NCI-H146 (cell line): ENCODE measurements around the gene SHQ1.
"Not testable (repeated sequence)": the region's sequence is repeated elsewhere in the genome, so short reads cannot be mapped to it uniquely, and the experiment has no call there.

Source experiments
- DNase-seq: peaks from one replicate; lab custom pipeline; 2025; lab: John Stamatoyannopoulos, UW

SHQ1 gene

DNA sequence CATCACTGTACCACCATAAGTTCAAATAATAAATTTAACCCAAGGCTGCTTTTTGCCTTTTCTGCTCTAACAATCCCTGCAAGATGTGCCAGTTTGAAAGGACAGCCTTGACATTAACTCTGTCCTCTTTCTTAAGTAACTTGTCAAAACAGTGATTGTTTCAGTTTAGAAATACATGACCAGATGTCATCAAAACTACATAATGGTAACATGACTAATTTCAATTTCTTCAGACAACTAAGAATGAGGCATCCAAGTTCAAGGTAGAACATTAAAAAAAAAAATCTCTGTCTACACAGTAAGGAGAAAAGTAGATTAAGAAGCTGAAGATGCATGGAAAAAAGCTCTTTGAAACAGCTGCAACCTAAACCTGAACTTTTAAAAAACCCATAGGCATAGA, 47.4 kb downstream of the SHQ1 start:
- DNase-seq = no peak

DNA sequence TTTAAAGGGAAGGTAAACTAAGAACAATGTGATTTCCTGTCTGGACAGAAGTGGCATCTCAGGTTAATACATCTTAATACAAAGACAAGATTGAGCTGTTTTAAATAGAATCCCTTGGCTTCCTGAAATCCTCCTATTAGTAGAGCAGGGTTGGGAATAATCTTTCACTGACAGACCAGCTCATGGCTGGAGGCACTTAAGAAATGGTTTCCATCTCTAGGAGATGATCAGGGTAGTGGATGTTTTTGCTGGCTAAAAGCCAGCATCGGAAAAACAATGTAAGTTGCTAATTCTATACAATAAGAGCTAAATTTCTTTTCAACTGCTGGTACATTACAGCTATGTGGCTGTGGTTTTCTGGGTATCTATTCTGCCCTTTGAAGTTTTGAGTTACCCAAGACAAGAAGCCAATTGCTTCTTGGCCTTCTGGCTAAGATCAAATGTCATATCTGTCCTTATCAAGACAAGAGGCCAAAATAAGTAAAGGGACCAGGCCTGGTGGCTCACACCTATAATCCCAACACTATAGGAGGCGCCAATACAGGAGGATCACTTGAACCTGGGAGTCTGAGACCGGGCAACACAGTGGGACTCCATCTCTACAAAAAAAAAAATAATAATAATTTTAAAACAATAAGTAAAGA, 49.6 kb downstream of the SHQ1 start:
- no peak for DNase-seq

GRCh38 chr3:72797773-72798543, 50.3 kb downstream of the SHQ1 start:
- DNase-seq = peak; percentile 75

GRCh38 chr3:72794079-72794478, 54.2 kb downstream of the SHQ1 start:
- no peak for DNase-seq

DNA sequence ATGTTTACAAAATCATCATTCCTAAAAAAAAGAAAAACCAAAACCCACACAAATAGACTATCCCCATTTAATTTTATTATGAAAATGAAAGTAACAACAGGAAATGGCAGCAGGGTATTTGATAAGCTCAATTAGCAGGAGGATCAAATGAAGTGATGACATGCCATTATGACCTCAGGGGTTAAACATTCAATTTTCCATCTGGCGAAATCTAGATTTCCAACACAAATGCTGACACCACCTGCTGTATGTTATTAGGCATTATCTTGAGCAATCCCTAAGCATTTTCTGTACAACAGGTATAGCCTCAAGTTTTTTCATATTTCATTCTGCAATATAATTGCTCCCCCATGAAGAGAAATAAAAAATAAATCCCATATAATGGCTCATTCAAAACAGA, 57.1 kb downstream of the SHQ1 start:
- peak; percentile 63 for DNase-seq

GRCh38 chr3:72789786-72790185, 58.5 kb downstream of the SHQ1 start:
- no peak for DNase-seq

GRCh38 chr3:72788232-72788631, 60.0 kb downstream of the SHQ1 start:
- DNase-seq = not testable (repeated sequence)

DNA sequence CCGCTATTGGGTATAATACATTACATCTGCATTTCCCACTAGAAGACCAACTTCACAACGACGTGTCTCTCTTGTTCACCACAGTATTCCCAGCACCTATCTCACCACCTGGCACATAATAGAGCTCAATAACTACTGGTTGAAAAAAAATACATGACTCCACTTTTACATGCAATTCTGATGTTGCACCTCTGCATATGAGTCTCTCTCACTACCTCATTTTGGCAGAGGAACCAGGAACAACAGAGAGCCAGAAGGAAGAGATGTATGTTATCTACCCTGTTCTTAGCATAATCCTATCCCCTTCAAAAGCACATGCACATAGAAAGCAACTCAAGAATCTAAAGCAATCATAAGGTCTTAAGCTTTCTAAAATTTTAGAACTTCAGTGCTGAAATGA, 61.6 kb downstream of the SHQ1 start:
- no peak for DNase-seq

DNA sequence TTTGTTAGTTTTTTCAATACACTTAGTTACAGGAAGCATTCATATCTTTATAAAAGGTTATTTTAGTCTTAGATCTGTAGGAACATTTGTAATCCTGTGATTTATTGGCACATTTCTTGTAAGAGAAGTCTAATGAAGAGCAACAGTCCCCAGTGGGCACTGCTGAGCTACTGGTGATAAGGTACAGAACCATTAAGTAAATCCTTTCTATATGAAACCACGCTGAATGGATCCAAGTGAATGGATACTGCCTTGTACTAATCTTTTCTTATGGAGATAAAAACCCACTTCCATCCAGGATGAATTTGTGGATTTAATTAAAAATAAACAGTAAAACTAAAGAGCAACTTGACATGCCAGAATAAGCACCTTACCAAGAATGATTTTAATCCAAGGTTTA, 64.0 kb downstream of the SHQ1 start:
- no peak for DNase-seq

DNA sequence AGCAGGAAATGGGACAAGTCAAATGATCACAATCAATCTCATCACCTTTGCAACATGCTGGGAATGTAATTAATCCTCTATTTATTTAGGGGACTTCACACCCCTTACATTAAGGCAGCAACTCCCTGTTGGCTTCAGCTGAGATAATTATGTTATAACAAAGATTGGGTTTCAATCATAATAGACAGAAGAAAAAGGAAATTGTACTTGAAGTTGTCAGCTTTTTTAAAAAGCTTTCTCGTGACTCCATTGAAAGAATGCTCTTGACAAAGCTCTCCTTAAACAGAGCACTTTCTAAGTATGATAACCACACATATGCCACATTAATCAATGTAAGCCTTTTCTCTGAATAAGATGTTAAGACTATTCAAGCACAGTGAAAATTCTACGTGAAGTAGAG, 65.7 kb downstream of the SHQ1 start:
- peak; percentile 84 for DNase-seq

DNA sequence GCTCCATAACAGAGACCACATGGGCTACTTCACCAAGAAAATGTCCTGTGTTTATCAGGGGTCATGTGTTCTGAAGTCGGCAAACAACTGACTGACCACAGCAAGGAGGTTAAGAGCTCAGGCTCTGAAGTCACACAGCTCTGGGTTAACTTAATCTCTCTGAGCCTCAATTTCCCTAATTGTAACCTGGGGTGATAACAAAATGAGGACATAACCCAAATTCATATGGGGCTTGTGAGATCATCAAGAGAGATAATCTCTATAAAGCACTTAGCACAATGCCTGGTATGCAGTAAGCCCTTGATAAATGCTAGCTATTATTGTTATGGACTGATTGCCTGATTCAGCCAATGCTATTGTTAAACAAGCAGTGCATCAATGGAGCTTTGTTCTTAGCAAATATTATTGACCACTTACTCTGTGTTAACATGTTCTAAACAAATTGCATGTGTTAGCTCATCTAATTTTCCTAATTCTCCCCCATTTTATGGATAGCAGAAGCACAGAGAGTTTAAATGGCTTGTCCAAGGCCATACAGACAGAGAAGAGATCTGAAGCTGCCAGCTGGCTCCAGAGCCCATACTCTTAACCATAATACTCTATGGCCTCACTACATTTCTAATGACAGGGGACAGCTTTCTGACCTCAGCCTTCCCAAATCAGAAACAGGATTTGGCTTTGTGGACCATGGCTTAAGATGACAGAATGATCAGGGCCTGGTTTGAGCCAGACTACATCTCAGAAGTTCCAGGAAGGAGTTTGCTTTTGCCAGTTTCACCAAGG, 78.3 kb downstream of the SHQ1 start:
- peak; percentile 33 for DNase-seq

DNA sequence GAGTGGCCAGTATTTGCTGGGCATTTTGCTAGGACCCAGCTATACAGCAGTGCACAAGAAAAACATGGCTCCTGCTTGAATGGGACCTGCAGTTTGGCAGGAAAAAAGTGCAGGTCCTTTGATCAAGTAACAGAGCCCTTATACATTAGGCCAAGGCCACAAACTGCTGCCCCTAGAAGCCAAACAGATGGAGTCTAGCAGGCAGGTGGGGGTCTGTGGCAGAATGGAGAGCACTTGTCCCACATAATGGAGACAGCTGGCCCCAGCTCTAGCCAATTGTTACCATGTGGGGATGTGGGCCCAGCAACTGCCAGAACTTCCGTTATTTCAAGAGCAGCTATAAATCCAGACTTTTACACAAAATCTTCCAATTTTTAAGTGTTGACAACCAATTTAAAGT, 79.3 kb downstream of the SHQ1 start:
- DNase-seq = no peak

DNA sequence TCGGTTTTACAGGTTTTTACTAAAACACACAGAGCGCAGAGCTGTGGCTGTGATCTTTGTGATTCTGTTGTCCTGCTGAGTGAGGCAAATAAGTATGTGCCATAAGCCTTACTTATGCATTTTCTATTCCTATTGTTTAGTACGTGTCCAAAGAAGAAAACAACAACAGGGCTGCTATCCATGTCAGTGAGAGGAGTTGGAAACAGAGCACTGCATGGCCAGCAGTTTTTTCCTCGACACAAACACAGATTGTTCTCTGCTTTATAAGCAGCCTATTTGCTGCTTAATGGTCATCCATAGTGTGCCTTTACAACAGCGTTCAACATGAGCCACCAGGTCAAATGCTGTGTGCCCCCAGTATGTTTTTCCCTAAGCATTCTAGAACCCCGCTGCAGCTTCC, 79.8 kb downstream of the SHQ1 start:
- DNase-seq = no peak

DNA sequence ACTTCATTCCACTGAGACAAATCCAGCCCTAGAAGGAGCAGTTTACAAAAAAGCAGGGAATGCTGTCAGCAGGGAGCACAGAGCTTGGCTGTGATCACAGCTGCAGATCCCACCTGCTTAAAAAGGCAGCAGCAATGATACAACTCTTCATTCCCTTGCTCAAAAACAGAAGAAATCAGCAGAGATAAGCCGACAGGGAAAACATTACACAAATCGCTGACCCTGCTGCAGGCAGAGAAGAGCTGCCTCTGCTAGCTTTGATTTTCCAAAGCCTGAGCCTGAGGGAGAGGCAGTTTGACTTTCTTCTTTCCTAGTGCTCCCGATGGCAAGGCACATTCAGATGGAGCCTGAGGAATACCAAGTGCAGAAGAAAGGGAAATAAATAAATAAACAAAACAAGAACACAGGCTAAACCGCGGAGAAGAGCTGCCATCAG, 80.2 kb downstream of the SHQ1 start:
- peak; percentile 3 for DNase-seq

GRCh38 chr3:72766866-72767265, 81.4 kb downstream of the SHQ1 start:
- no peak for DNase-seq

GRCh38 chr3:72763751-72764440, 84.3 kb downstream of the SHQ1 start:
- no peak for DNase-seq

DNA sequence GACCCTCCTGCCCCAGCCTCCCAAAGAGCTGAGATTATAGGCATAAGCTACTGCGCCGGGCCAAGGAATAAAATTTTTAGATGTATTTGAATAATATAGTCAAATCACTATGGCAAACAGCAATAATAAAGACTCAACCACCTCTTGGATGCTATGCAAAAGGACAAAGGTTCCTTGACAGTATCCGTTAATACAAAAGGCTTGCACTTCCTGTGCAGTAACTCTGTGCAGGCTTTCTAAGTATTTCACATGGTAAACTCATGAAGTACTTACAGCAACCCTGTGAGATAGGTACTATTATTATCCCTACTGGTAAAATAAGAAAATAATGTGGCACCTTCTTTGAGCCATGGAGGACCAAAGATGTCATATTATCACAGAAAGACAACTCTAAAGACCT, 86.8 kb downstream of the SHQ1 start:
- DNase-seq = no peak

DNA sequence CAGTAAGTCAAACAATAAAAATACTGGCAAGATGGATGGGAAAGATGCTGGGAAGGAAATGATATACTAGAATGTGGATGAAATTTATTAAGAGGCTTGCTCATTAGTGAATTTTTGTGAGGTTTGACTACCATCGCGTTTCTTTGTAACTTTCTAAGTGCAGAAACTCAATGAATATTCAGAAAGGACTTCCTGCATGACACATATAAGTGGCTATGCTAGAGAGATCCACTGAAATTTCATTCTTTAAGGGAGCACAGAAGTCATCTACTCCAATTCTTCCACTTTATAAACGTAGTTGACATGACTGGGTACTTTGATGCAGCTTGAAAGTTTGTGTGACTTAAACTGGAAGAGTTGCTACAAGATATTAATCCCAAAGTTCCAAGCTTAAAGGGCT, 88.0 kb downstream of the SHQ1 start:
- DNase-seq = no peak

DNA sequence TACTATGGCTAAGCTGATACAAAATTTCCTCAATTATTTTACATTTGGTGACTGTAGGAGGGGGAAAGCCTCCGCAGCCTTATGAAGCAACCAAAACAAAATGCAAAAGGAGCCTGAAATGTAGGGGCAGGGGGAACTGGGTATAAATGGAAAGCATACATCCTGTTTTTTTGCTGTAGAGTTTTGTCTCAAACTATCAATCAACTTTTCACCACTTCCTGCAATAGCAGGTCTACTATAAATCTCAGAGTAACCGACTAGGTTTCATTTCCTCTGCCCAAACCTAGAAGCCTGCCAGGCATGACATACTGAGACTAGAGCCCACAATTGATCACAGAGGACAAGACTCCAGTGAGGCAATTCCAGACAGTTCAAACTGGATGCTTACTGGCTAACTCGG, 91.3 kb downstream of the SHQ1 start:
- no peak for DNase-seq

DNA sequence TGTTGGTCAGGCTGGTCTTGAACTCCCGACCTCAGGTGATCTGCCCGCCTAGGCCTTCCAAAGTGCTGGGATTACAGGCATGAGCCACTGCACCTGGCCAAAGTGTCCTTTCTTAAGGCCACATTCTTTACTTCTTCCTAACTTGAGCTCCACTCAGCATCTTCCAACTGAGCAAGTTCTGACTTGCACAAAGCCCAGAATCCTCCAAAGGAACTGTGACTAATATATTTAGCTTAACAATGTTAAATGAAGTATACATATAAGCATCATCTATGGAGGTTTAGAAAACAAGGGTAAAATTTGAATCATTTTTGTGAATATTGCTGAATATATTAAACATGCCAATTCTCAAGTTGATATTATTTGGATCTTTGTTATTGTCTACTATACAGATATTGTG, 93.7 kb downstream of the SHQ1 start:
- no peak for DNase-seq

DNA sequence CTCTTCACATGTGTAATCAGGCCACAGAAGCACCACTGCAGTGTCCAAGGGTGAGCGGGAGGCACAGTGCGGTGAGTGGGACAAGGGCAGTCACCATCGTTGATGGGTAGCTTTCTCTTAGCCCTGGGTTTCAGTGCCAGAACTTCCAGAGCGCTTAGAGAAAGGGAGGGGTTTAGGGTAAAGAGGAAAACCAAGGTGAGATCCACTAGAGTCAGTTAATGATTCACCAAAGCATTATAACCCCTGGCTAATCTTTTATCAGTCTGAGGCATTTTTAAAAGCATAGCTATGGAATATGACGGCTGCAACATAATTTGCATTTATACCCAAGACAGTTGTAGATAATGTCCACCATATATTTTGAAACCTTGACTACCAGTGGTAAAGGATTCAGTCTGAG, 94.8 kb downstream of the SHQ1 start:
- no peak for DNase-seq

DNA sequence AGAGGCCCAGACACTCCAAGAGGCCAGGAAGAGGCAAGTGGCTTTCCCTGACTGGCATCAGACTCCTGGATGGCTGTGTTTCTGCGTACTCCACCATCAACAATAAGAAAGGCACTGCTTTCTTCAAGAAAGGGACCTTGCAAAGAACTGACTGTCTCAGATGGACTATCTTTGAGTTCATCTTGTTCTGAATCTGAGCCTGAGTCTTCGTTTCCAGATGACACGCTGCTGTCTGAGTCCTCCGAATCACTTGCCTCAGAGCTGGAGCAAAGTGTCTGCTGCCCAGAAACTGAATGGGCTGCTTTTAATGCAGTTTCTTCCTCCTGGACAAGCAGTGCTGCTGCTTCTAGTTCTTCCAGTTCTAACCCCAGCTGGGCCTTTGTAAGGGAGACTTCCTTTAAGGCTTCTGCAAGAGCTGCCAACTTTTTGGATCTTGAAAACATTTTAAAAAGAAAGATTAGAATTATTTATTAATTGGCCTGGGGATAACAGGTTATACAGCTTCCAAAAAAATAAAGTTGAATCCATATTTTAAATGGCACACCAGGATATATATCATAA, 97.8 kb downstream of the SHQ1 start:
- DNase-seq = no peak
